GM13976 (cell line): Measurements from ENCODE around the gene MCM9.
"Not testable (repeated sequence)": the region's sequence is repeated elsewhere in the genome, so short reads cannot be mapped to it uniquely, and the experiment has no call there.

ENCODE experiments used
- DNase-seq: peaks from one replicate; pipeline ENCODE4 v3.0.0; 2012; ENCODE audit warnings: low spot score
- in situ Hi-C: fragments of 300-500 bp; cut with MboI; formaldehyde crosslinking; loops from one replicate; pipeline ENCODE4 v1.12.0; 2022; ENCODE audit warnings: low sequenced_read_pairs, mixed read lengths, inconsistent platforms; ENCODE audit not compliant: unreplicated experiment
- TF ChIP-seq, protein P1 (sequence below): IDR thresholded peaks from 2 replicates; pipeline ENCODE4 v1.5.1; 2012; ENCODE audit warnings: borderline replicate concordance, mild to moderate bottlenecking; ENCODE audit not compliant: insufficient read depth; ENCODE audit errors: extremely low read depth, missing control alignments, control extremely low read depth

MCM9 gene

DNA sequence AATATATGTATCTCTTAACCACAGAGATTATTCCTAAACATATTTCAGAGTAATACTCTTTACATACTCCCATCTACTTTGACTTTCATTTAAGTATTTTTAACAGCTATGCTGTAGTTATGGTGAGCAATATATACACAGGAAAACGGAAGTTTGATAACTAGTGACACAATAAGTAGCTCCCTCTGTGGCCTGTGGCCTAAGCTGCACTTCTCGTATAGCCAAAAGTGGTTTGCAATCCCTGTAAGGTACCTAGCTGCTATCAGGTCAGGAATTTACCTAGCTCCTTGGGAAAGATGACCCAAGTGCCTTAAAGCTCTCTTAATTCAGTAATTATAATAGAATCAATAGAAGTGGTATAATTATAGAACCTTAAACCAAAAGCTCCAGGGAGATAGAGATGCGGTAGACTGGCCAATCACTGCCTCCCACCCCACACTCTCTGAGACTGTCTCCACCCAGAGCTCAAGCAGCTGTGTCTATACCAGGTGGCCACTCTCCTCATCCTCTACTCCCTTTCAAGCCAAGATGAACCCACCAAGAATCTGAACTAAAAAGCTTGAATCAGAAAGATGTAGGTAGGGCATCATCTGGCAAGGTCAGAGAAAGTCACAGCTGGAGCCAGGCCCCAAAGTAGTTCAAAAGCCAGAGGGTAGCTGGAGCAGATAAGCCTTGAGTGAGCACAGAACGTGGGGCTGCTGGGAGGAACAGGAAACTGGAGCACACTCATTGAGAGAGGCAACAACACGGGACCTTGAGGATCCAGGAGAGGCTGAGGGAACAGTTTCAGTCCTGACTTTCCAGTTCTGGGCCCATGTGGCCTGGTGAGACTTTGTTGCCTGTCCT is 125.9 kb downstream of the MCM9 start:
- DNase-seq, result no peak
- TF ChIP-seq, protein P1, sequence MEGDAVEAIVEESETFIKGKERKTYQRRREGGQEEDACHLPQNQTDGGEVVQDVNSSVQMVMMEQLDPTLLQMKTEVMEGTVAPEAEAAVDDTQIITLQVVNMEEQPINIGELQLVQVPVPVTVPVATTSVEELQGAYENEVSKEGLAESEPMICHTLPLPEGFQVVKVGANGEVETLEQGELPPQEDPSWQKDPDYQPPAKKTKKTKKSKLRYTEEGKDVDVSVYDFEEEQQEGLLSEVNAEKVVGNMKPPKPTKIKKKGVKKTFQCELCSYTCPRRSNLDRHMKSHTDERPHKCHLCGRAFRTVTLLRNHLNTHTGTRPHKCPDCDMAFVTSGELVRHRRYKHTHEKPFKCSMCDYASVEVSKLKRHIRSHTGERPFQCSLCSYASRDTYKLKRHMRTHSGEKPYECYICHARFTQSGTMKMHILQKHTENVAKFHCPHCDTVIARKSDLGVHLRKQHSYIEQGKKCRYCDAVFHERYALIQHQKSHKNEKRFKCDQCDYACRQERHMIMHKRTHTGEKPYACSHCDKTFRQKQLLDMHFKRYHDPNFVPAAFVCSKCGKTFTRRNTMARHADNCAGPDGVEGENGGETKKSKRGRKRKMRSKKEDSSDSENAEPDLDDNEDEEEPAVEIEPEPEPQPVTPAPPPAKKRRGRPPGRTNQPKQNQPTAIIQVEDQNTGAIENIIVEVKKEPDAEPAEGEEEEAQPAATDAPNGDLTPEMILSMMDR, result peak; percentile 19
- in situ Hi-C loops, result loop anchor here (25.0 kb wide), 1 partner anchor 522 kb away; no protein-coding TSS in a partner anchor

DNA sequence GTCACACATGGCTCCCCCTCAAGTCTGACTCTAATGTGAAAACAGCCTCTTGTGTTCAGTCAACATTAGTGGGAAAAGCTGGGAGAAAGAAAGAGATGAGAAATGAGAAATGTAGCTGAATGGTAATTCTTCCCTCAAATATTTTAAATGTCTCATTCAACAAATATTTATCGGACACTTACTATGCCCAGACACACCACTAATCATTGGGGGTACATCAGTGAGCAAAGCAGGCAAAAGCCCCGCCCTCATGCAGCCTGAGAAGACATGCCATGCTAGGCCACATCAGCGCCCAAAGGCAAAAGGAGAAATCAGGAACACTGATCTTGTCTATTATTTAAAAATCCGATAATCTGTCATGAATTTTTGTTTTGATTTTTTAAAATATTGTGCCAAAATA is 130.9 kb downstream of the MCM9 start:
- TF ChIP-seq, protein P1, result no peak
- DNase-seq, result no peak
- in situ Hi-C loops, result loop anchor here (25.0 kb wide), 1 partner anchor 517 kb away; no protein-coding TSS in a partner anchor

DNA sequence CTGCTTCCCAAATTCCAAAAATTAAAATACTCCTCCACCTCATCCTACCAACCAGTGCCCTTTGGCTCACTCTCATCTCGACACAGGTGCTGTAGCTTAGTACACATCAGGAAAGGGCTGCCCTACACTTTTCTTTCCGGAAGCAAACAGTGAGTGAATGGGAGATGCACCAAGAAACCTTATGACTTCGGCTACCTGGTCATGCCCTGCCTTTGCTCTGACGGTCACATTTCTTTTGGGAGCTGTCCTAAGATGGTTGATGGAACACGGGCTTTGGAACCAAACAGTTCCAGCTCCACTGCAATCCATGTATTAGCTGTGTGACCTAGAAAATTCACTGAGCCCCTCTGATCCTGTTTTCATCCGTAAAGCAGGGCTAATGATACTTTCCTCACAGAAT is 133.7 kb downstream of the MCM9 start:
- TF ChIP-seq, protein P1, result no peak
- DNase-seq, result no peak
- in situ Hi-C loops, result loop anchor here (25.0 kb wide), 1 partner anchor 514 kb away; no protein-coding TSS in a partner anchor

DNA sequence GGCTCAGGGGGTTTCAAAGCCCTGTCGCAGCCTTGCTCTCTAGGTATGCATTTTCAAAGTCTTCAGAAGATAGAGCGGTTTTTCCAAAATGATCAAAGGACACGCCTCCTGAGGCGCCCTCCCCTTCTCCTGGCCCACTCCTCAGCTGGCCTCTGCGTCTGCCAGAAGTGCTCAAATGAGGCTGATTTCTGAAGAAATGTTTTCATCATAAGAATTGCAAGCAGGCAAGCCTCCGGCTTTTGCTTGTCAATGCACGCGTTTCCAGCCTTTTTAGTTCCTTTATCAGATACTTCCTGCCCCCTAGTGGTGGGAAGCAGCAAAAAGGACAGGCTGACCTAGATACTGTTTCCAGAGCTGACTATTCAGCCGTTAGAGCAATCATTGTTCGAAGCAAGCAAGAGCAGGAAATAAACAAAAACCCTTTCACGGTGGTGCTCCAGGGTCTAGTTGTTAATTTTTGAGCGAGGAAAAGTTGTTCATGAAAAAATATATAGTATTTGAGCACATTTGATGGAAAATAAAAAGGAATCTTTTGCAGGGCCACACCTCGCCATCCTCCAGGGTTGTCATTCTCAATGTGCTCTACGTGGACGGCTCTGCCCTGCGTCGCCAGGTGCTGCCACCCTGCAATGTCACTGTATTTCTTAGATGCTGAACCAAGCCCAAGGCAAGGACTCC is 134.4 kb downstream of the MCM9 start:
- TF ChIP-seq, protein P1, result peak; percentile 91
- DNase-seq, result peak; percentile 82
- in situ Hi-C loops, result loop anchor here (25.0 kb wide), 1 partner anchor 513 kb away; no protein-coding TSS in a partner anchor

DNA sequence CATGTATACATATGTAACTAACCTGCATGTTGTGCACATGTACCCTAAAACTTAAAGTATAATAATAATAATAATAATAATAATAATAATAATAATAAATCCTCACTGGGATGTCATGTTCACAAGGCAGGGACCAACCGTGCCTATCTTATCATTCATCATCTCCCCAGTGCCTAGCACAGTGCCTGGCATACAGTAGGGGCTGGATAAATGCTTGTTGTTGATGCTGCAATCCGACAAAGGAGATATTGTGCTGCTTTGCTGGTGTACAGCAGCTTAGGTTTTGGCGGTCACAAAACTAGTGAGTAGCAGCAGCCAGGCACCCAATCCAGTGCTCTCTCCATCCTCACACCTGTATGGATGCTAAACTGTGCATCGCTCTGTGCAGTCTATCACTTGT is 135.1 kb downstream of the MCM9 start:
- in situ Hi-C loops, result loop anchor here (25.0 kb wide), 3 partner anchors 238 to 513 kb away; no protein-coding TSS in a partner anchor
- DNase-seq, result no peak
- TF ChIP-seq, protein P1, result no peak

DNA sequence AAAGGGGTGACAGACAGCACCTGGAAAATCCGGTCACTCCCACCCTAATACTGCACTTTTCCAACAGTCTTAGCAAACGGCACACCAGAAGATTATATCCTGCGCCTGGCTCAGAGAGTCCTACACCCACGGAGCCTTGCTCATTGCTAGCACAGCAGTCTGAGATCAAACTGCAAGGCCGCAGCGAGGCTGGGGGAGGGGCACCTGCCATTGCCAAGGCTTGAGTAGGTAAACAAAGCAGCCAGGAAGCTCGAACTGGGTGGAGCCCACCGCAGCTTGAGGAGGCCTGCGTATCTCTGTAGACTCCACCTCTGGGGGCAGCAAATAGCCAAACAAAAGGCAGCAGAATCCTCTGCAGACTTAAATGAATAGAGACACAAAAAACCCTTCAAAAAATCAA is 138.4 kb downstream of the MCM9 start:
- not testable (repeated sequence) for DNase-seq
- in situ Hi-C loops, result loop anchor here (25.0 kb wide), 2 partner anchors 234 to 316 kb away; no protein-coding TSS in a partner anchor

DNA sequence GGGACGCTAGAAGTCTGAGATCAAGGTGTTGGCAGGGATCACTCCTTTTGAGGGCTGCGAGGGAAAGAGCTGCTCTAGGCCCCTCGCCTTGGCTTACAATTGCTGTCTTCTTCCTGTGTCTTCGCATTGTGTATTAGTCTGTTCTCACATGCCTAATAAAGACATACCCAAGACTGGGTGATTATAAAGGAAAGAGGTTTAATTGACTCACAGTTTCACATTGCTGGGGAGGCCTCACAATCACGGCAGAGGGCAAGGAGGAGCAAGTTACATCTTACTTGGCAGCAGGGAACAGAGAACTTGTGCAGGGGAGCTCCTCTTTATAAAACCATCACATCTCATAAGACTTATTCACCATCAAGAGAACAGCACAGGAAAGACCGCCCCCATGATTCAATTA is 143.5 kb downstream of the MCM9 start:
- DNase-seq, result no peak
- TF ChIP-seq, protein P1, result no peak
- in situ Hi-C loops, result loop anchor here (25.0 kb wide), 2 partner anchors 229 to 321 kb away; no protein-coding TSS in a partner anchor
